ENCODE data around the gene SRGAP3. TPM values are rescaled to one million over a fixed set of nuclear protein-coding genes. Genes with fewer than 3 reads are reported as not detected.

The SRGAP3 gene
- total RNA-seq, 4 donors from 2014 or later = 14.7 to 58.9 (median 18.7) TPM

DNA sequence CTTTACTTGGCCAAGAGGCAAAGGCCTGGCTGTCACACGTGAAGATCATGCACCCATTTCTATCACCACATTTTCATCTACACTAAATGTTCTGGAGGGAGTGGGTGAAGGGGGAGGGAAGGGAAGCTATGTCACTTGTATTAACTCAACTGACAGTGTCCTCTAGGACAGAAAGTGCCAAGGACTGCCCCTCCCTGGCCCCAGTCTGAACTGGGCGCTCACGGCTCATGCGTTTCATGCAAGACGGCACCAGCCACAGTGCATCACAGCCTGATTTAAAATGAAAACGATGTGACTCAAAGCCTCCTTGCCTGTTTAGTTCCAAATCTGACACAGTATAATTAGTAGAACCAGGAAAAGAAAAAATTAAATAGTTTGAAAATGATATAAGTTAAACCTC, 265.4 kb downstream of the SRGAP3 start:
- no peaks in the 10 kb centered on the region for H3K27me3 ChIP-seq

GRCh38 chr3:8983591-8983990, 265.9 kb downstream of the SRGAP3 start:
- no peak overlapping the region for H3K27ac ChIP-seq
- peaks cover 0 to 6% of the 10 kb centered on the region in 2 donors for H3K4me1 ChIP-seq
- no peaks in the 10 kb centered on the region for H3K9me3 ChIP-seq
- no peak overlapping the region for H3K4me3 ChIP-seq (replicated peaks in 1 of 3)
- no peak for TF ChIP-seq POLR2A (IDR thresholded peaks at IDR 0.05)
- TF ChIP-seq, protein P1, sequence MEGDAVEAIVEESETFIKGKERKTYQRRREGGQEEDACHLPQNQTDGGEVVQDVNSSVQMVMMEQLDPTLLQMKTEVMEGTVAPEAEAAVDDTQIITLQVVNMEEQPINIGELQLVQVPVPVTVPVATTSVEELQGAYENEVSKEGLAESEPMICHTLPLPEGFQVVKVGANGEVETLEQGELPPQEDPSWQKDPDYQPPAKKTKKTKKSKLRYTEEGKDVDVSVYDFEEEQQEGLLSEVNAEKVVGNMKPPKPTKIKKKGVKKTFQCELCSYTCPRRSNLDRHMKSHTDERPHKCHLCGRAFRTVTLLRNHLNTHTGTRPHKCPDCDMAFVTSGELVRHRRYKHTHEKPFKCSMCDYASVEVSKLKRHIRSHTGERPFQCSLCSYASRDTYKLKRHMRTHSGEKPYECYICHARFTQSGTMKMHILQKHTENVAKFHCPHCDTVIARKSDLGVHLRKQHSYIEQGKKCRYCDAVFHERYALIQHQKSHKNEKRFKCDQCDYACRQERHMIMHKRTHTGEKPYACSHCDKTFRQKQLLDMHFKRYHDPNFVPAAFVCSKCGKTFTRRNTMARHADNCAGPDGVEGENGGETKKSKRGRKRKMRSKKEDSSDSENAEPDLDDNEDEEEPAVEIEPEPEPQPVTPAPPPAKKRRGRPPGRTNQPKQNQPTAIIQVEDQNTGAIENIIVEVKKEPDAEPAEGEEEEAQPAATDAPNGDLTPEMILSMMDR (IDR thresholded peaks at IDR 0.05) = no peak
- H3K27me3 ChIP-seq = no peaks in the 10 kb centered on the region
- no peaks in the 10 kb centered on the region for H3K36me3 ChIP-seq
- no peak for DNase-seq
- intact Hi-C loops (cut with DNase I) = no loop called here
- 91 to 94% methylated on average over 5 of the region's 5 CpGs for WGBS, 2 donors

More for the DNA sequence above, 265.4 kb downstream of the SRGAP3 start:
- H3K9me3 ChIP-seq = no peaks in the 10 kb centered on the region
- intact Hi-C loops (cut with DNase I) = no loop called here
- no peak overlapping the region for H3K27ac ChIP-seq
- H3K4me1 ChIP-seq = peaks cover 0 to 6% of the 10 kb centered on the region in 2 donors
- DNase-seq = no peak
- H3K36me3 ChIP-seq = no peaks in the 10 kb centered on the region
- WGBS, 2 donors = 87 to 92% methylated on average over 6 of the region's 6 CpGs
- TF ChIP-seq, protein P1 (IDR thresholded peaks at IDR 0.05) = no peak
- no peak for TF ChIP-seq POLR2A (IDR thresholded peaks at IDR 0.05)
- H3K4me3 ChIP-seq (replicated peaks in 1 of 3) = no peak overlapping the region

DNA sequence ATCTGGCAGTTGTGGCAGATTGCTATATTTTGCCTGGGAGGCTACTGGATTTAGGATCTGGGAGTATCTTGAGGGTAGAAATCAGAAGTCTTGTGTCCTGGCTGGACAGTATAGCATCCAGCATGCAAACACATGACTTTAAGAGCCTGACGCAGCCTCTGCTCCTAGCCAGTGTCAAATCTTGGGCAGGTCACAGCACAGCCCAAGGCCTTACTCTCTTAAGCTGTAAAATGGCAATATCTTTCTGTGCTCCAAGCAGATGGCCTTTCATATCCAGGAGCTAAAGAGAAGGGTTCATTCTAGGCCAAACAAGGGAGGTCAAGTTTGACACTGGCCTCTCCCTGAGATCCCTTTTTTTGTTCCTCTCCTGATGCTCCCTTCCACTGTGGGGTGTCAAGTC, 266.4 kb downstream of the SRGAP3 start:
- H3K36me3 ChIP-seq = no peaks in the 10 kb centered on the region
- H3K4me3 ChIP-seq (replicated peaks in 1 of 3) = no peak overlapping the region
- no peak overlapping the region for H3K27ac ChIP-seq
- intact Hi-C loops (cut with DNase I) = no loop called here
- 90 to 100% methylated on average over 1 of the region's 1 CpG for WGBS, 2 donors
- no peaks in the 10 kb centered on the region for H3K9me3 ChIP-seq
- peaks cover 0 to 6% of the 10 kb centered on the region in 2 donors for H3K4me1 ChIP-seq
- TF ChIP-seq POLR2A (IDR thresholded peaks at IDR 0.05) = no peak
- TF ChIP-seq, protein P1 (IDR thresholded peaks at IDR 0.05) = no peak
- H3K27me3 ChIP-seq = no peaks in the 10 kb centered on the region
- DNase-seq = no peak

DNA sequence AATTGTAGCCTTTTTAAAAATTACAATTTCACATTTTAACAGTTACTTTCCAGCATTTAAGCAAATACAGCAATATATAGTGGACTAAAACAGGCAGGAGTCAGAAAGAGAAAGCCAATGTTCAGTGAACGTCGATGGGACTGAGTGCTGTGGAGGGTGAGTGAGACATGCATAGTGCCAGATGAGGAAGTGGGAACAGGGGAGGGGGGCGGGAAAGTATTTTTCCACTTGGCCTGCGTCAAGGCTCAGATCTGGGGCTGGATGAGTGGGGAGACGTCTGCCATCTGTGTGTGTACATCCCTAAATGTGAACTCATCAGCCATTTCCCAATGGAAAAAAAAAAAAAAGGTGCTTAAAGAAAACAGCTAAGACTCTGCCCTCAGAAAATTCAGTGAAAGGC, 266.9 kb downstream of the SRGAP3 start:
- Histone ChIP-seq H3K27ac (no peak overlapping the region), H3K27me3 (no peaks in the 10 kb centered on the region), H3K4me3 (replicated peaks in 1 of 3) (no peak overlapping the region), H3K4me1 (peaks cover 0 to 6% of the 10 kb centered on the region in 2 donors), H3K9me3 (no peaks in the 10 kb centered on the region), H3K36me3 (no peaks in the 10 kb centered on the region)
- WGBS, 2 donors = 58 to 71% methylated on average over 5 of the region's 5 CpGs
- TF ChIP-seq POLR2A (IDR thresholded peaks at IDR 0.05) = no peak
- TF ChIP-seq, protein P1 (IDR thresholded peaks at IDR 0.05) = no peak
- intact Hi-C loops (cut with DNase I) = no loop called here
- no peak for DNase-seq

- intact Hi-C loops (cut with DNase I) = no loop called here
- WGBS, 2 donors = 90 to 93% methylated on average over 9 of the region's 9 CpGs
- no peak for DNase-seq
These were observed 267.7 kb downstream of the SRGAP3 start for GRCh38 chr3:8981700-8982099.

More at GRCh38 chr3:8981700-8982099, 267.7 kb downstream of the SRGAP3 start:
- H3K4me3 ChIP-seq (replicated peaks in 1 of 3) = no peak overlapping the region
- peaks cover 0 to 6% of the 10 kb centered on the region in 2 donors for H3K4me1 ChIP-seq
- H3K27ac ChIP-seq = no peak overlapping the region
- H3K27me3 ChIP-seq = no peaks in the 10 kb centered on the region
- TF ChIP-seq, protein P1 (IDR thresholded peaks at IDR 0.05) = no peak
- no peak for TF ChIP-seq POLR2A (IDR thresholded peaks at IDR 0.05)
- no peaks in the 10 kb centered on the region for H3K9me3 ChIP-seq
- no peaks in the 10 kb centered on the region for H3K36me3 ChIP-seq
